NCI-H1436 (cell line): ENCODE data around the gene HECTD4.
"Not testable (repeated sequence)": the region's sequence is repeated elsewhere in the genome, so short reads cannot be mapped to it uniquely, and the experiment has no call there.

Source experiments
- DNase-seq: peaks from one replicate; lab custom pipeline; 2025; lab: John Stamatoyannopoulos, UW

The HECTD4 gene

DNA sequence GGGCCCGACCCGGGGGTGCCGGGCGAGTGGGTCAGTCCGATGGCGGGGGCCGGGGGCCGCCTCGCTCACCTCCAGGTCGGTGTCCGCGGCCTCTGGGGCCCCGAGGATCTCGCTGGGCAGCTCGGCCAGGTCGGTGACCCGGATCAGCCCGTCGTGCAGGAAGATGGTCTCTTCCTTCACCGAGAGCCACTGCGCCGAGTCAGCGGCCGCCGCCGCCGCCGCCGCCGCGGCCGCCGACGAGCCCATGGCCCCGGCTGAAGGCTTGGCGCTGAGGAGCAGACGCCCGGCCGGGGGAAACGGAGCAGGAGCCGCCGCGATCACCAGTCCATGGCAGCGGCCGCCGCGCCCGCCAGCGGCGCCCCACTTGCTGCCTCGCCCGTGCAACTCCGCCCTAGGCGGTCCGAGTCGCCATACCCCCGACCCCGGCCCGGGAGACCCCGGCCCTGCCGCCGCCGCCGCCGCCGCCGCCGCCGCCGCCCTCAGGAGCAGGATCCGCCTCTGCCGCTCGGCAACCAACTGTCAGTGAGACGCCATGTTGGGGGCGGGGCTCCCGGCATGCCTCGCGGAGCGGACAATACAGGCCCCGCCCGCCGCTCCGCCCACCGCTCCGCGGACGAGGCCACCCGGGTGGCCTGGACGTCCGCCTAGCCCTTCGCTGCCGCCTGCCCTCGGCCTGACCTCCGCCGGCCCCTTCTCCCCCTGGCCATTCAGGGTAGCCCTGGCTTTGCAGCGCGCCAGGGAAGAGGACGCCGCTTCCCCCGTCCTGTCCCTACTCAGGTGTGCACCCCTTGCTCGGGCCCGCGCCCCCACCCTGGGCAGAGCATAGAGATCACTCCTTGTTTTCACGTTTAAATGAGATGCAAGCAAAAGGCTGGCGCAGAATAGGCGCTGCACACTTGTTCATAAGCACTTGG lies at the start of gene HECTD4:
HECTD4 (minus strand) TSS at position 549 of the 914 bp plus-strand sequence; CDS start at position 246, 303 bp downstream.
- peak; percentile 86 for DNase-seq

- no peak for DNase-seq
Observed at GRCh38 chr12:112431965-112432364, 49.7 kb upstream of the HECTD4 start.

- no peak for DNase-seq
Observed at GRCh38 chr12:112430929-112431328, 48.7 kb upstream of the HECTD4 start.

DNA sequence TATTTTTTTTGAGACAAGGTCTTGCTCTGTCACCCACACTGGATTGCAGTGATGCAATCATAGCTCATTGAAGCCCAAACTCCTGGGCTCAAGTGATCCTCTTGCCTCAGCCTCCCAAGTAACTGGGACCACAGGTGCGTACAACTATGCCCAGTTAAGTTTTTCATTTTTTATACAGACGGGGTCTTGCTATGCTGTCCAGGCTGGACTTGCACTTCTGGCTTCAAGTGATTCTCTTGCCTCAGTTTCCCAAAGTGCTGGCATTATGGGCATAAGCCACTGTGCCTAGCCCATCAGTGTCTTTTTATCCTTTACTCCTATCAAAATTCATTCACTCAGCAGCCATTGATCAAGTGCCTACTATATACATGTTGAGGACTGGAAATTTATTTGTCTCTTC lies 45.5 kb upstream of the HECTD4 start:
- no peak for DNase-seq

GRCh38 chr12:112425582-112426382 lies 43.6 kb upstream of the HECTD4 start:
- DNase-seq = no peak

GRCh38 chr12:112424126-112424525 lies 41.9 kb upstream of the HECTD4 start:
- DNase-seq = no peak

- DNase-seq = no peak
Observed at GRCh38 chr12:112422531-112422930, 40.3 kb upstream of the HECTD4 start.

DNA sequence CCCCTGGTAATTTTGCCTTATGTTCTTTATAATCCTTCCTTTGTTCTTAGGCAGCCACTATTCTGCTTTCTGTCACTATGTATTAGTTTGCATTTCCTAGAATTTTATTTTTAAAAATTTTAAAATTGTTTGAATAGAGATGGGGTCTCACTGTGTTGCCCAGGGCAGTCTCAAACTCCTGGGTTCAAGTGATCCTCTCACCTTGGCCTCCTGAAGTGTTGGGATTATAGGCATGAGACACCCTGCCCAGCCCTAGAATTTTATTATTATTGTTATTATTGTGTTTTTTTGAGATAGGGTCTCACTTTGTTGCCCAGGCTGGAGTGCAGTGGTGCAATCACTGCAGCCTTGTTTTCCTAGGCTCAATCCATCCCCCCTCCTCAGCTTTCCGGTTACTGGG lies 39.1 kb upstream of the HECTD4 start:
- no peak for DNase-seq

GRCh38 chr12:112420740-112421139 lies 38.5 kb upstream of the HECTD4 start:
- DNase-seq = no peak

GRCh38 chr12:112419297-112420133 lies 37.3 kb upstream of the HECTD4 start:
- no peak for DNase-seq

DNA sequence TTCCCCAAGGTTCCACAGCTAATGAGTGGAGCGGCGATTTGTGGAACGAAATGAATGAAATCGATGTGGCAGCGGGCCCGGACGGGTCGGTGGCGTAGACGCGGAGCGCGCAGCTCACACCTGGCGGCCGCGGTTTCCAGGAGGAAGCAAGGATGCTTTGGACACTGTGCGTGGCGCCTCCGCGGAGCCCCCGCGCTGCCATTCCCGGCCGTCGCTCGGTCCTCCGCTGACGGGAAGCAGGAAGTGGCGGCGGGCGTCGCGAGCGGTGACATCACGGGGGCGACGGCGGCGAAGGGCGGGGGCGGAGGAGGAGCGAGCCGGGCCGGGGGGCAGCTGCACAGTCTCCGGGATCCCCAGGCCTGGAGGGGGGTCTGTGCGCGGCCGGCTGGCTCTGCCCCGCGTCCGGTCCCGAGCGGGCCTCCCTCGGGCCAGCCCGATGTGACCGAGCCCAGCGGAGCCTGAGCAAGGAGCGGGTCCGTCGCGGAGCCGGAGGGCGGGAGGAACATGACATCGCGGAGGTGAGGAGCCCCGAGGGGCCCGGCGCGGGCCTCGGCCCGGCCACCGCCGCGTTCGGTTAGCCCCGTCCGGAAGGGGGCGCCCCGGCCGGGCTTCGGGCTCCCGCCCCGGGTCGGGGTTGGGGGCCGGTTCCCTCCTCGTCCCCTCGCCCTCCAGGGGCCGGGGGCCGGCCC lies 36.5 kb upstream of the HECTD4 start, which contains the start of gene PTPN11:
PTPN11 (plus strand) TSS at position 340 of the 689 bp plus-strand sequence; CDS start at position 505, 165 bp downstream.
- DNase-seq = peak; percentile 66

- DNase-seq = no peak
Observed at GRCh38 chr12:112418273-112418607, 36.0 kb upstream of the HECTD4 start.

DNA sequence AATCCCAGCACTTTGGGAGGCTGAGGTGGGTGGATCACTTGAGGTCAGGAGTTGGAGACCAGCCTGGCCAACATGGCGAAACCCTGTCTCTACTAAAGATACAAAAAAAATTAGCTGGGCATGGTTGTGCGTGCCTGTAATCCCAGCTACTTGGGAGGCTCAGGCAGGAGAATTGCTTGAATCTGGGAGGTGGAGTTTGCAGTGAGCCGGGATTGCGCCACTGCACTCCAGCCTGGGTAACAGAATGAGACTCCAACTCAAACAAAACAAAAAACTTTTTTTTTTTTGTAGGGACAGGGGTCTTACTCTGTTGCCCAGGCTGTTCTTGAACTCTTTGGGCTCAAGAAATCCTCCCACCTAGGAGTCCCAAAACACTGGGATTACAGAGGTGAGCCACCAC lies 33.2 kb upstream of the HECTD4 start:
- DNase-seq = not testable (repeated sequence)

- no peak for DNase-seq
Observed at GRCh38 chr12:112413855-112414625, 31.8 kb upstream of the HECTD4 start.

- no peak for DNase-seq
Observed at GRCh38 chr12:112409906-112410244, 27.6 kb upstream of the HECTD4 start.

DNA sequence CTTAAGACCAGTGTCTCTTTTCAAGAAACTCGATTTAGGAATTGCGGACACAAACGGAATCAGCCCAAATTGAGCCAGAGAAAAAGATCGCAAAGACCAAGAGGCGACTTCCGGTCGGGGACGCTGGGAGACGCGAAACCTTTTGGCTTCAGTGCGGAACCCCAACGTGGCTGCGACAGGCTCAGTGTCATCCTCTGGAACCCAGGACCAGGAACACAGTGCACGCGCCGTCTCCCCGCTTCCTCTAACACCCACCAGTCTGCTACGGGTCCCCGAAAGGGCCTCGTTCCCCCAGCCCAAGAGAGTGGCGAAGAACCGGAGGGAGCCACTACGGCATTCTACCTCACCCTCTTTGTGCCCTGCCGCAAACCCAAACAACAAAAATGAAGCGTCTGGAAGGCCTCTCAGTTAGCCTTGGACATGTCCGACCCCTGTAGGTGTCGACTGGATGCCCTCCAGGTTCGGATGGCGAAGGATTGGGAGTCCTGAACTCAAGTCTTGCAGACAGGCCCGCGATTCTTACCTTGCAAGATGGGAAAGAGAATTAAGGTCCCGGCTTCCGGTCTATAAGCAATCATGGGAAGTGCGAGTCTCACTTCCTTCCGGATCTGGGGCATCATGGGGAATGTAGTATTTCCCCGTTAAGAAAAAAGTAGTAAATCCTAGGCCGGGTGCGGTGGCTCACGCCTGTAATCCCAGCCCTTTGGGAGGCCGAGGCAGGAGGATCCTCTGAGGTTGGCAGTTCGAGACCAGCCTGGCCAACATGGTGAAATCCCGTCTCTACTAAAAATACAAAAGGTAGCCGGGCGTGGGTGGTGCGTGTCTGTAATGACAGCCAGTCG lies 27.1 kb upstream of the HECTD4 start, which contains the start of gene RPL6:
RPL6 (minus strand) TSS at position 542 of the 842 bp plus-strand sequence. CDS start 949 bp downstream, outside the sequence.
- peak; percentile 87 for DNase-seq

- DNase-seq = no peak
Observed at GRCh38 chr12:112408621-112409020, 26.4 kb upstream of the HECTD4 start.

GRCh38 chr12:112407683-112408082 lies 25.5 kb upstream of the HECTD4 start:
- not testable (repeated sequence) for DNase-seq
